SK-N-MC (cell line): ENCODE results near the gene TPH2.

Experiments used
- EZH2 ChIP-seq: fragments of 200-600 bp; sonication (generic); IDR thresholded peaks from one replicate; pipeline ENCODE4 v1.6.1; 2017; ENCODE audit warnings: antibody characterized with exemption
- POLR2AphosphoS5 ChIP-seq: IDR thresholded peaks from 2 replicates; pipeline ENCODE4 v1.6.1; 2012; ENCODE audit warnings: mild to moderate bottlenecking, low read depth, low read length, borderline replicate concordance

- TF ChIP-seq POLR2AphosphoS5: no peak
- TF ChIP-seq EZH2: no peak
Measured at GRCh38 chr12:71948390-71948789, 9.7 kb downstream of the TPH2 start.
